Bronchial epithelial cell (primary cell): Measurements from ENCODE around the gene RBM10. TPM values are rescaled to one million over a fixed set of nuclear protein-coding genes. Genes with fewer than 3 reads are reported as not detected.

Experiments
- DNase-seq: peaks from one replicate; pipeline ENCODE4 v3.0.0-alpha.2; 2010; ENCODE audit warnings: low read depth
- FAIRE-seq: peaks from 2 replicates; lab custom pipeline; 2011; peaks lifted over from hg19 to GRCh38; lab: Jason Lieb, UNC
- H3K27me3 ChIP-seq: 2 replicates; pipeline ENCODE4 v1.5.1; 2011; ENCODE audit warnings: low read length; ENCODE audit not compliant: control insufficient read depth, insufficient read depth
- H3K36me3 ChIP-seq: 2 replicates; pipeline ENCODE4 v1.5.1; 2011; ENCODE audit warnings: low read length; ENCODE audit not compliant: control insufficient read depth, insufficient read depth
- H3K4me3 ChIP-seq: 2 replicates; pipeline ENCODE4 v1.5.1; 2011; ENCODE audit warnings: mild to moderate bottlenecking, low read depth, low read length, control low read depth
- total RNA-seq: library from RNA; depleted of rRNA; stranded (reverse); fragments of >200 nt; gene quantifications from 2 replicates; pipeline ENCODE4 v1.2.1, GENCODE V29; 2014
- TF ChIP-seq, protein P1 (sequence below): IDR thresholded peaks from 2 replicates; pipeline ENCODE4 v1.5.1; 2011; ENCODE audit warnings: mild to moderate bottlenecking, moderate library complexity, low read length, control low read depth, inconsistent platforms; ENCODE audit not compliant: insufficient read depth, severe bottlenecking

RBM10 gene
- total RNA-seq, 1 donor from 2014 or later, result 29.0 TPM

GRCh38 chrX:47227334-47227583 is 82.2 kb downstream of the RBM10 start:
- H3K36me3 ChIP-seq, result peaks cover 13% of the 10 kb centered on the region
- H3K4me3 ChIP-seq, result no peak overlapping the region
- TF ChIP-seq, protein P1, sequence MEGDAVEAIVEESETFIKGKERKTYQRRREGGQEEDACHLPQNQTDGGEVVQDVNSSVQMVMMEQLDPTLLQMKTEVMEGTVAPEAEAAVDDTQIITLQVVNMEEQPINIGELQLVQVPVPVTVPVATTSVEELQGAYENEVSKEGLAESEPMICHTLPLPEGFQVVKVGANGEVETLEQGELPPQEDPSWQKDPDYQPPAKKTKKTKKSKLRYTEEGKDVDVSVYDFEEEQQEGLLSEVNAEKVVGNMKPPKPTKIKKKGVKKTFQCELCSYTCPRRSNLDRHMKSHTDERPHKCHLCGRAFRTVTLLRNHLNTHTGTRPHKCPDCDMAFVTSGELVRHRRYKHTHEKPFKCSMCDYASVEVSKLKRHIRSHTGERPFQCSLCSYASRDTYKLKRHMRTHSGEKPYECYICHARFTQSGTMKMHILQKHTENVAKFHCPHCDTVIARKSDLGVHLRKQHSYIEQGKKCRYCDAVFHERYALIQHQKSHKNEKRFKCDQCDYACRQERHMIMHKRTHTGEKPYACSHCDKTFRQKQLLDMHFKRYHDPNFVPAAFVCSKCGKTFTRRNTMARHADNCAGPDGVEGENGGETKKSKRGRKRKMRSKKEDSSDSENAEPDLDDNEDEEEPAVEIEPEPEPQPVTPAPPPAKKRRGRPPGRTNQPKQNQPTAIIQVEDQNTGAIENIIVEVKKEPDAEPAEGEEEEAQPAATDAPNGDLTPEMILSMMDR, result no peak
- FAIRE-seq (no peak), DNase-seq (no peak)
- no peaks in the 10 kb centered on the region for H3K27me3 ChIP-seq

DNA sequence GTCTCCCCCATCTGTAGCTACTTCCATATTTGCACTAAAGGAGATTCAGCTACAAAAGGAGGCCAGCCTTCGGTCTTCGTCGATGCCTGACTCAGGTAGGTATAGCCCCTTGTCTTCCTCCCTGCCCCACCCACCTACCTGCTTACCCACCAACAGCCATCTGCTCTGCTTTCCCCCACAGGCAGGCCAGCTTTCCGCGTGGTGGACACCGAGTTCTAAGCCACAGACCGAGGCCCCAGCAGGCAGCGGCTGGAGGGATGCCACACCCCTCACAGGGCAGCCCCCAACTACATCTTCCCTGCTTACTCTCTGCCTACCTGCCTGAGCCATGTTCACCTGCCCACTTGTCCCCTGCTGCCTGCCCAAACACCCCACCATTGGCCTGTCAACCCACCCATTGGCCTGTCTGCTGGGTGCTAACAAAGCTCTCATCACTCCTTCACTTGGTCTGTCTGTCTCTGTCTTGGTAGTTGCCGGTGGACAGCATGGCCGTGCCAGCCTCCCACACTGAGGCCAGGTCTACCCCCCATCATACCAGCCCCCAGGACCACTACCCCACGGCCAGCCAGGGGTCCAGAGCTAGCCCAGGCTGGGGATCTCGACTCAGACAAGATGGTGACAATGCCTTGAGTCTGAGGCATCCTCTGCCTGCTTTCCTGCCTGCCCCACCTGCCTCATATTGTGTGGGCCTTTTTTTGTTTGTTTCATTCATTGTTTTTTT is 83.7 kb downstream of the RBM10 start:
- TF ChIP-seq, protein P1, result no peak
- FAIRE-seq (no peak), DNase-seq (no peak)
- Histone ChIP-seq H3K4me3 (no peak overlapping the region), H3K27me3 (no peaks in the 10 kb centered on the region), H3K36me3 (peaks cover 9% of the 10 kb centered on the region)

DNA sequence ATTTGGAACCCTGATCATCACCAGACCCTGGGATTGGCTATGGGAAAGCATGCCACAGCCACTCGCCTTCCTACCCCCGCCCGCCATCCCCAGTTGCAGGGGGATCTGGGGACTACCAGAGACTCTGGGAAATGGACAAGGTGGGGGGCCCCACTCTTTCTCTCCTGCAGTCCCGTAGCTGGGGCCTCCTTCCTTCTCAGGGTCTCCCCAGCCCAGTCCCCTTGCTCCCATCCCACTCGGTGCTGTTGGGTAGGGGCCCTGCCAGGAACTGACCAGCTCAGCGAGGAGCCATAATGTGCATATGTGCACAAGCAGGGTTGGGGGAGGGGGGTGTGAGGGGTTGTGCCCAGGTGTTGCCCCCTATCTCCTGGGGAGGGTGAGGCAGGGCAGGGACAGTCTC is 84.4 kb downstream of the RBM10 start:
- TF ChIP-seq, protein P1, result no peak
- H3K36me3 ChIP-seq, result peaks cover 3% of the 10 kb centered on the region
- no peaks in the 10 kb centered on the region for H3K27me3 ChIP-seq
- DNase-seq (no peak), FAIRE-seq (no peak)
- no peak overlapping the region for H3K4me3 ChIP-seq

DNA sequence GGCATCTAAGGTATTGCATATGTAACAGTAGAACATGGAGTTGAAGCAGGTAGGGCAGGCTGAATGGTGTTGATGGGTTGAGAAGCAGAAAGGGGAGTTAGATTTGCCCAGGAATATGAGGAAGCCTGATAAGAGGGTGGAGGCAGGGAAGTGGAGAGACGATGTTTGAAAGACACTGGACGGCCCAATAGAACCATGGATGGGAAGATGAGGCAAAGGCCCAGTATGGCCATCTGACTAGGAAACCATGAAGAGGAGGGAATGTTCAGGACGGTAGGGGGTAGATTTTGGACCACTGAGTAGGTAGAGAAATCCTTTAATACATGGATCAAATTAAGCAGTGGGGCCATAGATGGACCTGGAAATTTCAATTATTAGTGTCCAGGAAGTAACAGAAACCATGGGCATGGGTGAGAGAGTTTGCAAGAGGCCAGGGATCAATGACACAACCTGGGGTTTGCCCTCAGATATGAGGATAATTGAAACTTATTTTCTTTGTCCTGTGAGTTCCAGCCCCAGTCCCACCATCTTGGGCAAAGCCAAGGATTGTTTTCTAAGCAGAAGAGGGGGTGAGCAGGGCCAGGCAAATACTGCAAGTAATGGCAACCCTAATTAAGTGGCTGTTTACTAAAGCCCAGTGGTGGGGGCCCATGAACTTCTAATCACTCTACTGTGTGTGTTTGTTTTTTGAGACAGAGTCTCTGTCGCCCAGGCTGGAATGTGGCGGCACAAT is 85.3 kb downstream of the RBM10 start:
- Histone ChIP-seq H3K36me3 (no peaks in the 10 kb centered on the region), H3K27me3 (no peaks in the 10 kb centered on the region), H3K4me3 (no peak overlapping the region)
- FAIRE-seq (no peak), DNase-seq (no peak)
- TF ChIP-seq, protein P1, result no peak

GRCh38 chrX:47231167-47231566 is 86.1 kb downstream of the RBM10 start:
- FAIRE-seq (no peak), DNase-seq (no peak)
- no peak overlapping the region for H3K4me3 ChIP-seq
- TF ChIP-seq, protein P1, result no peak
- H3K27me3 ChIP-seq, result no peaks in the 10 kb centered on the region
- no peaks in the 10 kb centered on the region for H3K36me3 ChIP-seq
